GM18511 (cell line): ENCODE measurements around the gene EPB41L3.
"Not testable (repeated sequence)": the region's sequence is repeated elsewhere in the genome, so short reads cannot be mapped to it uniquely, and the experiment has no call there.

ENCODE experiments used
- ATAC-seq: cut with Tn5 transposase; IDR thresholded peaks from one replicate; pipeline ENCODE4 v1.9.1; 2021; ENCODE audit warnings: mild to moderate bottlenecking, moderate library complexity; ENCODE audit not compliant: unreplicated experiment

Gene EPB41L3

GRCh38 chr18:5532066-5532465 is 11.7 kb downstream of the EPB41L3 start:
- no peak for ATAC-seq

GRCh38 chr18:5530629-5531178 is 13.1 kb downstream of the EPB41L3 start:
- ATAC-seq = no peak

GRCh38 chr18:5529471-5529870 is 14.3 kb downstream of the EPB41L3 start:
- no peak for ATAC-seq

GRCh38 chr18:5527603-5528002 is 16.2 kb downstream of the EPB41L3 start:
- no peak for ATAC-seq

GRCh38 chr18:5524660-5525059 is 19.1 kb downstream of the EPB41L3 start:
- ATAC-seq = no peak

- ATAC-seq = no peak
Measured at GRCh38 chr18:5521000-5521399, 22.8 kb downstream of the EPB41L3 start.

GRCh38 chr18:5520464-5520863 is 23.3 kb downstream of the EPB41L3 start:
- no peak for ATAC-seq

GRCh38 chr18:5519448-5520298 is 24.1 kb downstream of the EPB41L3 start:
- no peak for ATAC-seq

- ATAC-seq = no peak
Measured at GRCh38 chr18:5518899-5519371, 24.9 kb downstream of the EPB41L3 start.

- no peak for ATAC-seq
Measured at GRCh38 chr18:5518179-5518770, 25.5 kb downstream of the EPB41L3 start.

- ATAC-seq = no peak
Measured at GRCh38 chr18:5516841-5517240, 27.0 kb downstream of the EPB41L3 start.

- ATAC-seq = no peak
Measured at GRCh38 chr18:5515011-5515784, 28.6 kb downstream of the EPB41L3 start.

- ATAC-seq = no peak
Measured at GRCh38 chr18:5513947-5514346, 29.9 kb downstream of the EPB41L3 start.

GRCh38 chr18:5512176-5512575 is 31.6 kb downstream of the EPB41L3 start:
- ATAC-seq = no peak

- ATAC-seq = not testable (repeated sequence)
Measured at GRCh38 chr18:5511541-5511940, 32.3 kb downstream of the EPB41L3 start.

GRCh38 chr18:5510135-5510846 is 33.5 kb downstream of the EPB41L3 start:
- no peak for ATAC-seq

- ATAC-seq = no peak
Measured at GRCh38 chr18:5508821-5509220, 35.0 kb downstream of the EPB41L3 start.

- ATAC-seq = no peak
Measured at GRCh38 chr18:5507756-5508155, 36.0 kb downstream of the EPB41L3 start.

GRCh38 chr18:5506174-5506573 is 37.6 kb downstream of the EPB41L3 start:
- no peak for ATAC-seq

- no peak for ATAC-seq
Measured at GRCh38 chr18:5503740-5504139, 40.1 kb downstream of the EPB41L3 start.
